Transverse colon (tissue), 4 donors: ENCODE results near the gene AICDA. TPM values are rescaled to one million over a fixed set of nuclear protein-coding genes. Genes with fewer than 3 reads are reported as not detected.

Source experiments
- DNase-seq: peaks from one replicate; pipeline ENCODE4 v3.0.0-alpha.2; 2019
- H3K27ac ChIP-seq, 4 donors: fragments of 200-600 bp; sonication (generic); 2 replicates each; pipeline ENCODE4 v1.5.1; 2016 to 2018; ENCODE audit warnings: inconsistent platforms in 4 of 4
- H3K27me3 ChIP-seq: fragments of 200-600 bp; sonication (generic); 2 replicates; pipeline ENCODE4 v1.5.1; 2017; ENCODE audit warnings: inconsistent platforms
- H3K36me3 ChIP-seq, 4 donors: fragments of 200-600 bp; sonication (generic); 2 replicates each; pipeline ENCODE4 v1.5.1; 2017 to 2019; ENCODE audit warnings: inconsistent platforms in 4 of 4
- H3K4me1 ChIP-seq, 4 donors: fragments of 200-600 bp; sonication (generic); 2 replicates each; pipeline ENCODE4 v1.5.1; 2017 to 2020; ENCODE audit warnings: inconsistent platforms in 4 of 4
- H3K4me3 ChIP-seq, 4 donors: fragments of 200-600 bp; sonication (generic); 1 replicate in 1 of 4; 2 replicates in 3 of 4; pipeline versions ENCODE4 v1.5.1 to v1.6.1; 2017 to 2019; ENCODE audit warnings: inconsistent platforms in 4 of 4
- H3K9me3 ChIP-seq, 2 donors: fragments of 200-600 bp; sonication (generic); 2 replicates each; pipeline ENCODE4 v1.5.1; 2017 to 2019; ENCODE audit warnings: inconsistent platforms in 2 of 2
- CTCF ChIP-seq, 5 experiments: fragments of 200-600 bp in 3 of 5; fragments of 450-650 bp in 2 of 5; sonication (generic) in 3 of 5; IDR thresholded peaks; 1 replicate in 2 of 5; 2 replicates in 3 of 5; pipeline ENCODE4 v1.5.1; 2016 to 2017; ENCODE audit warnings: antibody characterized with exemption in 5 of 5, inconsistent platforms in 3 of 5, mild to moderate bottlenecking in 2 of 5, moderate library complexity in 1 of 5
- EP300 ChIP-seq: sonication (generic); formaldehyde crosslinking; IDR thresholded peaks from one replicate; pipeline ENCODE4 v1.6.1; 2017; ENCODE audit warnings: antibody characterized with exemption, low read depth
- POLR2A ChIP-seq: fragments of 450-650 bp; IDR thresholded peaks from one replicate; pipeline ENCODE4 v1.6.1; 2016; ENCODE audit warnings: antibody characterized with exemption, mild to moderate bottlenecking, moderate library complexity
- POLR2AphosphoS5 ChIP-seq, 3 donors: sonication (generic); formaldehyde crosslinking; IDR thresholded peaks; one replicate each; pipeline ENCODE4 v1.6.1; 2016; ENCODE audit warnings: antibody characterized with exemption in 3 of 3
- WGBS, 2 donors: methylation state at CpG; one replicate each; pipeline ENCODE4 v1.1.5; 2018; ENCODE audit warnings: low coverage in 1 of 2; 5-methylcytosine and 5-hydroxymethylcytosine counted together
- in situ Hi-C, 4 donors: fragments of 200-750 bp; cut with MboI; loops; one replicate each; pipeline versions ENCODE4 v1.15.0 to v1.15.1; 2017; ENCODE audit warnings: low sequenced_read_pairs in 3 of 4, low pct_ligation_motif_present in 1 of 4, low pct_unique_long_range_greater_than_20kb in 1 of 4
- intact Hi-C: fragments of 100-400 bp; cut with DNase I; formaldehyde crosslinking; loops from one replicate; pipeline ENCODE4 v1.15.1; 2023; ENCODE audit warnings: low total_unique reads
- small RNA-seq, 4 donors: library from RNA; depleted of rRNA; stranded (forward); fragments of <200 nt; gene quantifications; one replicate each; pipeline ENCODE3, GENCODE V24; 2016
- total RNA-seq, 4 donors: library from RNA; depleted of rRNA; stranded (reverse); fragments of >200 nt; gene quantifications; one replicate each; pipeline ENCODE4 v1.1.0, GENCODE V29; 2016

The AICDA gene
- total RNA-seq, 4 donors from 2014 or later: not detected

GRCh38 chr12:8554451-8555195, 58.0 kb downstream of the AICDA start:
- Histone ChIP-seq H3K27ac (no peak overlapping the region), H3K36me3 (no peaks in the 10 kb centered on the region), H3K9me3 (no peaks in the 10 kb centered on the region), H3K27me3 (no peaks in the 10 kb centered on the region), H3K4me1 (no peaks in the 10 kb centered on the region), H3K4me3 (no peak overlapping the region)
- TF ChIP-seq CTCF (IDR thresholded peaks at IDR 0.05): no peak
- no peak for TF ChIP-seq POLR2AphosphoS5 (IDR thresholded peaks at IDR 0.05)
- no peak for TF ChIP-seq EP300
- no peak for TF ChIP-seq POLR2A
- in situ Hi-C loops (no loop called here), intact Hi-C loops (no loop called here)
- no peak for DNase-seq
- WGBS, 2 donors: 81 to 83% methylated on average over 4 to 5 of the region's 5 CpGs

GRCh38 chr12:8553088-8553627, 59.5 kb downstream of the AICDA start:
- H3K27ac ChIP-seq: no peak overlapping the region
- in situ Hi-C loops (no loop called here), intact Hi-C loops (no loop called here)
- TF ChIP-seq CTCF (IDR thresholded peaks at IDR 0.05): no peak
- no peak for TF ChIP-seq POLR2AphosphoS5 (IDR thresholded peaks at IDR 0.05)
- H3K27me3 ChIP-seq: no peaks in the 10 kb centered on the region
- 52 to 57% methylated on average over 6 of the region's 6 CpGs for WGBS, 2 donors
- no peaks in the 10 kb centered on the region for H3K9me3 ChIP-seq
- H3K4me1 ChIP-seq: no peaks in the 10 kb centered on the region
- no peaks in the 10 kb centered on the region for H3K36me3 ChIP-seq
- no peak overlapping the region for H3K4me3 ChIP-seq
- no peak for DNase-seq

Small RNA genes lying within 50 kb of the gene (small RNA-seq; reads per million reads assigned to genes)
- gene RF00019: 0 reads per million in 4 donors
- gene RF00564: 0 reads per million in 4 donors

Other genes starting within 250 kb of the AICDA start
- not detected for gene CLEC6A, start 156.9 kb downstream of the AICDA start, total RNA-seq
- not detected for gene CLEC4D, start 99.4 kb downstream of the AICDA start, total RNA-seq
- gene CLEC4E, start 72.0 kb downstream of the AICDA start, total RNA-seq: 1 to 10 TPM in 1 of 4 donors, under 1 TPM in 1, not detected in 2; 0.96 to 5.4 TPM
- gene MFAP5, start 50.0 kb upstream of the AICDA start, total RNA-seq: 10 to 100 TPM; 16.9 to 32.8 (median 22.0) TPM
- 10 to 100 TPM in 1 of 4 donors, 1 to 10 TPM in 3; 2.0 to 20.8 (median 7.2) TPM for gene RIMKLB, start 85.1 kb upstream of the AICDA start, total RNA-seq
- gene A2ML1, start 209.8 kb upstream of the AICDA start, total RNA-seq: not detected